GM12874 (cell line): ENCODE results near the gene FHOD3.

Experiments used
- TF ChIP-seq, protein P1 (sequence below): IDR thresholded peaks from 2 replicates; pipeline ENCODE4 v1.5.1; 2011; ENCODE audit warnings: low read depth, mild to moderate bottlenecking, control low read depth, low read length, moderate library complexity; ENCODE audit not compliant: insufficient read depth

Gene FHOD3

GRCh38 chr18:36337679-36338402, 40.3 kb downstream of the FHOD3 start:
- TF ChIP-seq, protein P1, sequence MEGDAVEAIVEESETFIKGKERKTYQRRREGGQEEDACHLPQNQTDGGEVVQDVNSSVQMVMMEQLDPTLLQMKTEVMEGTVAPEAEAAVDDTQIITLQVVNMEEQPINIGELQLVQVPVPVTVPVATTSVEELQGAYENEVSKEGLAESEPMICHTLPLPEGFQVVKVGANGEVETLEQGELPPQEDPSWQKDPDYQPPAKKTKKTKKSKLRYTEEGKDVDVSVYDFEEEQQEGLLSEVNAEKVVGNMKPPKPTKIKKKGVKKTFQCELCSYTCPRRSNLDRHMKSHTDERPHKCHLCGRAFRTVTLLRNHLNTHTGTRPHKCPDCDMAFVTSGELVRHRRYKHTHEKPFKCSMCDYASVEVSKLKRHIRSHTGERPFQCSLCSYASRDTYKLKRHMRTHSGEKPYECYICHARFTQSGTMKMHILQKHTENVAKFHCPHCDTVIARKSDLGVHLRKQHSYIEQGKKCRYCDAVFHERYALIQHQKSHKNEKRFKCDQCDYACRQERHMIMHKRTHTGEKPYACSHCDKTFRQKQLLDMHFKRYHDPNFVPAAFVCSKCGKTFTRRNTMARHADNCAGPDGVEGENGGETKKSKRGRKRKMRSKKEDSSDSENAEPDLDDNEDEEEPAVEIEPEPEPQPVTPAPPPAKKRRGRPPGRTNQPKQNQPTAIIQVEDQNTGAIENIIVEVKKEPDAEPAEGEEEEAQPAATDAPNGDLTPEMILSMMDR, result no peak

DNA sequence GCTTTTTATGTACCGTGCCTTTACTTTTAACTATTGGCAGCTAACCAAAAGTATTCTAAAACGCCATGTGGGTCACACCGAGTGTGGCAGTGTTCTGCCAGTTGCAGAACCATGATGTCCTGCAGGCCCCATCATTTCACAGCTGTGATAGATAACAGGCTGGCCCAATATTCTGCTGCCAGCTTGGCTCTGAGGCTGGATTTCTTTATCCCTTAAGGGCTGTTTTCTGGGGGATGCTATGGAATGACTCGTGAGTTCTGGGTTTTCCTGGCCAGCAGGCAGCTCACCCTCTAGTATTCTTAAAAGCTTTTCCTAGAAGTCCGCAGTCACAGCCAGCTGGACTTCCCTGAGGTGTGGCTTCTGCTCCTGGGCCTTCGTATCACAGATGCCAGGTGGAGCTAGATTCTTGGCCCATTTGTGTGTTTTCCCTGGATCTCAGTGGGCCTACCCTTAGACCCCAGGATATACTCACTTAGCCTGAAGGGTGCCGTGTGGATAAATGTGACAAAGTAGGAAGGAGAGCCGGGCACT, 41.0 kb downstream of the FHOD3 start:
- TF ChIP-seq, protein P1, result no peak

DNA sequence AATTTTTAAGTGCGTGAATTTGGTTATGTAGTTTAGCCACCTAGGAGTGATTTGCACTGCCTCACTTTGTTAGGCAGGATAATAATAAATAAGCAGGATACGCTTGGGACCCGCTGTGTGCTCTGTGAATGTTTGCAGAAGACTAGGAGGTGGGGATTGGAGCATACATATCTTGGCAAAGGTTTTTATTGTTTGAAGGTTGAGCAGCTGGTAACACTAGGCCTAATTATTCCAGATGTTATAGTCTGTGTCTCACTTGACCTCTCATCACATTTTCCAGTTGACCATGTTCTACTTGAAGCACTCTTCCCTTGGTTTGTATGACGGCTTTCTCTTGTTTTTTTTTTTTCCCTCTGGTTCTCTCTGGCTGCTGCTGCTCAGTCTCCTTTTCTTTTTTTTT, 42.7 kb downstream of the FHOD3 start:
- TF ChIP-seq, protein P1, result no peak

GRCh38 chr18:36341944-36342343, 44.4 kb downstream of the FHOD3 start:
- TF ChIP-seq, protein P1, result no peak

DNA sequence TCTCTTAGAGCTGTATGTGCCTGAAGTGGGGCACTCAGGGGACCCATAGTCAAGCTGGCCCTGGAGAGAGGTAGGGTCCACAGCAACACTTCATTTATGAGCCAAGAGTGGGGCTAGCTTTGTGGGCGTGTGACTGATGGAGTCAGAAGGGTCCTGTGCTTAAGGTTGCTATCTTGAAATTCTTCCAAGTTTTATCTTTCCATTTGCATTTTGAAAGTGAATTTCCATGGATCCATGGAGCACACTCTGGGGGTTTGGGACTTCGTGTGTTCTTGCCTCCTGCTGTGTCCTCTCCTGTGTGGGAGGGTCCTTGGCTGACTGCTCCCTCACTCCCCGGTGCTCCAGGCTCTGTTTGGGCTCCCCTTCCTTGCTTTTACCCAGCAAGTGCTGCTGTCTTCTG, 50.8 kb downstream of the FHOD3 start:
- TF ChIP-seq, protein P1, result no peak

GRCh38 chr18:36348971-36349417, 51.5 kb downstream of the FHOD3 start:
- TF ChIP-seq, protein P1, result no peak

DNA sequence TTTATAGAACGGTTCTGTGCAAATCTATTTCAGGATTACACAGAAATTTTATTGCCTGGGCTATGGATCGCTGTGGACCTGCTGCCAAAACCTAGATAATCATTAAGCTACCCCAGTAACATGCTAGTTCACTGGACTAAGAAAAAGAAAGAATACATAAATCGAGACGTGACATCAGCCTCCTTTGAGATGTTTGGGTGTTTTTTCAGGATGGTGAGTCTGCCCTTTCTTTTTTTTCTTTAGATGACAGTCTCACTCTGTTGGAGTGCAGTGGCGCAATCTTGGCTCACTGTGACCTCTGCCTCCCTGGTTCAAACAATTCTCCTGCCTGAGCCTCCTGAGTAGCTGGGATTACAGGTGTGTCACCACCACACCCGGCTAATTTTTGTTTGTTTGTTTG, 52.0 kb downstream of the FHOD3 start:
- TF ChIP-seq, protein P1, result no peak
